MM.1S (cell line): ENCODE measurements around the gene RAB6B.

Source experiments
- CTCF ChIP-seq: fragments of 300-600 bp; sonication (generic); IDR thresholded peaks from 2 replicates; pipeline ENCODE4 v1.5.1; 2016; ENCODE audit warnings: antibody characterized with exemption, low read length, mixed read lengths
- EZH2 ChIP-seq: fragments of 300-600 bp; sonication (generic); optimal IDR thresholded peaks from 2 replicates; pipeline ENCODE3; 2017; ENCODE audit warnings: low read depth, mild to moderate bottlenecking, antibody characterized with exemption, low read length, mixed read lengths
- EZH2phosphoT487 ChIP-seq: fragments of 300-600 bp; sonication (generic); IDR thresholded peaks from 2 replicates; pipeline ENCODE4 v1.6.1; 2018; ENCODE audit warnings: antibody characterized with exemption, low read length

- TF ChIP-seq CTCF (no peak), EZH2 (no peak), EZH2phosphoT487 (no peak)
Measured at GRCh38 chr3:133874761-133875438, 20.8 kb downstream of the RAB6B start.
